AG10803 (cell line): ENCODE measurements around the gene ST6GAL2.

Source experiments
- DNase-seq: peaks from one replicate; pipeline ENCODE4 v3.0.0; 2010; ENCODE audit warnings: low read depth
- H3K4me3 ChIP-seq: 2 replicates; pipeline ENCODE4 v1.5.1; 2011; ENCODE audit warnings: mild to moderate bottlenecking, low read length, control low read depth
- TF ChIP-seq, protein P1 (sequence below): conservative IDR thresholded peaks from 2 replicates; pipeline ENCODE4 v1.5.1; 2011; ENCODE audit warnings: mild to moderate bottlenecking, low read length, control low read depth, inconsistent platforms

Gene ST6GAL2

DNA sequence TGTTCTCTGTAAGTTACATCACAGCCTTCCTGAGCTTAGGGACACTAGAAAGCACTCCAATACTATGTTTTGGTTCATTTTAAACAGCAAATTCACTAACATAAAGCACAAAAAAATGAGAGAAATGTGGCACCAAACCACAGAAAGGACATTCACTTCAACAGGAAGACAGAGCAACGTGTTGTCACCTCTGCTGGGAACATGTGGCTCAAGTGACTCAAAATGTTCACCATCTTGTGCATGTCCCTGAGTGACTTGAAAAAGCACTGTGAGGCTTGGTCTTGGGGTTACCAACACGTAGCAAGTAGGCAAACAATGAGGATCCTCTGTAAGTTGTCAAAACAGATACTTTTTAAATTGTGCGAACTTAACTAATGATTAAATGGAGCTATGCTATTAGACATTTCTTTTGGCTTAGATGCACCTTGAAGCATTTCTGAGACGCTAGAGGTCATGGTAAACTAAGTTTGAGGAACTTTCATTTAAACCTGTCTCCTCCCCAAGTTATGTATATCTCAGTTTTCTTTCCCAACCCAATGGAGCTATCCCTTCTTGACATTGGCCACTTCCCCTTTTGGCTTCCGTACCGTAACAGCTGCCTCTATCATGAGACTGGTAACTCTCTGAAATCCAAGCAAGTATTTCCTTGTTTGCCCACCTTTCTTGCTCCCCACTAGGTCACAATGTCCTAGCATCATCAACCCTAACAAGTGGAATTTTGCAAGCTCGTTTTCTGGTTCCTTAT, 14.0 kb upstream of the ST6GAL2 start:
- TF ChIP-seq, protein P1, sequence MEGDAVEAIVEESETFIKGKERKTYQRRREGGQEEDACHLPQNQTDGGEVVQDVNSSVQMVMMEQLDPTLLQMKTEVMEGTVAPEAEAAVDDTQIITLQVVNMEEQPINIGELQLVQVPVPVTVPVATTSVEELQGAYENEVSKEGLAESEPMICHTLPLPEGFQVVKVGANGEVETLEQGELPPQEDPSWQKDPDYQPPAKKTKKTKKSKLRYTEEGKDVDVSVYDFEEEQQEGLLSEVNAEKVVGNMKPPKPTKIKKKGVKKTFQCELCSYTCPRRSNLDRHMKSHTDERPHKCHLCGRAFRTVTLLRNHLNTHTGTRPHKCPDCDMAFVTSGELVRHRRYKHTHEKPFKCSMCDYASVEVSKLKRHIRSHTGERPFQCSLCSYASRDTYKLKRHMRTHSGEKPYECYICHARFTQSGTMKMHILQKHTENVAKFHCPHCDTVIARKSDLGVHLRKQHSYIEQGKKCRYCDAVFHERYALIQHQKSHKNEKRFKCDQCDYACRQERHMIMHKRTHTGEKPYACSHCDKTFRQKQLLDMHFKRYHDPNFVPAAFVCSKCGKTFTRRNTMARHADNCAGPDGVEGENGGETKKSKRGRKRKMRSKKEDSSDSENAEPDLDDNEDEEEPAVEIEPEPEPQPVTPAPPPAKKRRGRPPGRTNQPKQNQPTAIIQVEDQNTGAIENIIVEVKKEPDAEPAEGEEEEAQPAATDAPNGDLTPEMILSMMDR = no peak
- H3K4me3 ChIP-seq = no peak overlapping the region
- no peak for DNase-seq

DNA sequence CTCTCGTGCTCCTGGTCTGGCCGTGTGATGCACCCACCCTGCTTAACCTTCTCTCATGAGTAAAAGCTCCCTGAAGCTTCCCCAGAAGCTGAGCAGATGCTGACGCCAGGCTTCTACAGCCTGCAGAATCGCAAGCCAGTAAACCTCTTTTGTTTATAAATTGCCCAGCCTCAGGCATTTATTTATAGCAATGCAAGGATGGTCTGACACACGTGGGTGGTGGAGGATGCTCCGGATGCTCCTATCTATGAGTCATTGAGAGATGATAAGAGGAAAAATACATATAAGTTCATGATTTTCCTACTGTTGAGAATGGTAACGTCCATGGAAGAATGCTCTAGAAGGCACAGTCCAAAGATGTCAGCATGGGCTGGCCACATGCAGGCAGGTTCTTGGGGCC, 8.6 kb upstream of the ST6GAL2 start:
- H3K4me3 ChIP-seq = no peak overlapping the region
- TF ChIP-seq, protein P1 = no peak
- DNase-seq = no peak

DNA sequence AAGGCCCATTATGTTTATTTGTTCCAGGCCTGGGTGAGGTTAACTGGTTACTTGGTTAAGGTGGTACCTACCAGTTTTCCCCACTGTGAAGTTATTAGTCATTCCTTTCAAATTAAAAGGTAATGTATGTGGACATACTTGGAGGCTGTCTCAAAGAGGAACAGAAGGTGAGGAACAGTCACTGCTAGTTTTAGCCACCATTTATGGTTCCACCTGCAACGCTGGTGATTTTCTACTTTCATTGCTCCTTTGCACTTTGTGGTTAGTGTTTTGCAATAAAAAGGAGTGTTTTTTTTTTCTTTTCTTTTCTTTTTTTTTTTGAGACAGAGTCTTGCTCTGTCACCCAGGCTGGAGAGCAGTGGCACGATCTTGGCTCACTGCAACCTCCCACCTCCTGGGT, 6.1 kb upstream of the ST6GAL2 start:
- no peak overlapping the region for H3K4me3 ChIP-seq
- DNase-seq = no peak
- TF ChIP-seq, protein P1 = no peak

DNA sequence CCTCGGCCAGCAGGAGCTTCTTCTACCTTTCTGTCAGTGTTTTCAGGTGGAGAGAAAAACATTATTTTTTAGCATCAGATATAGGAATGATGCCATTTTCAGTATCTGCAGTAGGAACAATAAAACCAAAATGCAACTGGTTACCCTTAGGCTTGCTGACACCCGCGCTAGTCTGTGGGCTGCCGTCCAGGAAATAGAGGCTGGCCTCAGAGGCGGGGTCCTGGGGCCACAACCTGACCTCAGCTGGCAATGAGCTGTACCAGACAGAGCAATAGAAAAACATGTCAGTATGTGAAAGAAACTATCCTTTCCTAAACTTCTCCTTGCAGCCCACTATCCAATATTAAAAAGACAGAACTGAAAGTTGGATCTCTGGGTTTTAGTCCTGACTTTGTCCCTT, 4.6 kb upstream of the ST6GAL2 start:
- no peak for DNase-seq
- TF ChIP-seq, protein P1 = no peak
- H3K4me3 ChIP-seq = no peak overlapping the region

DNA sequence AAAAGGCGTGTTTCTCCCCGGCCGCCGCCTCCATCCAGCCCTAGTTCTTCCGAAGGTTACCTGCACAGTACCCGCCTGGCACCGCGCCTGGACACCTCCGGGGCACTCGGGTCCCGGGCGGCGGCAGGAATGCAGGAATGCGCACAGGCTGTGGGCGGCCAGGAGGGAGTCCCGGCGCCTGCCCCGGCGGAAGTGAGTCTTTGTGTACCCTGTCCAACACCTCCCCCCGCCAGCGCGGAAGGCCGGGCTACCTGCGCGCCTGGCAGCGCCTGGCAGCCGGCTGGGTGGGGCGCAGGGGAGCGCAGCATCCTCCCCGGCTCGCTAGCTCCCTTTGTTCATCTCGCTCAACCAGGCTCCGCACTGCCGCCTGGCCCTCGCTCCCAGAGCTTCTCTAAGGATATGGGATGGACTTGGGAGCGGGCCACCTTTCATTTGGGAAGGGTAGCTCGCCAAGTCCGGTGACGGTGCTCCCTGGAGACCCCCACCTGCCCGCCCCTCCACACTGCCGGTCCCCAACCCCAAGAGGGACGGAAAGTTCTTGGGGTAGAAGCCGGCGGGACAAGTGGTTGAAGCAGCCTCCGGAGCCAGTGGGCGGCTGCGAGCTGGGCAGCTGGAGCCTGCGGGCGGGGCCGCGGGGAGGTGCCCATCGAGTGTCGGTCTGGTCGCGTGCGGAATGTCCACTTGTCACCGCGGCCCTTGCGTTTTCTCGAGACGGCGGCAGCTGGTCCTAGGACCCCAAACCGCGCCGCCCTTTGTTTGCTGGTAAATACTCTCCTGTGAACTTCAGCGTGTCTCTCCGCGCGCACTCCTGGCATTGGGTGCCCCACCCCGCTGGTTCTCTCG, 1.2 kb upstream of the ST6GAL2 start:
- H3K4me3 ChIP-seq = peak overlapping the region; percentile 39
- TF ChIP-seq, protein P1 = no peak
- no peak for DNase-seq

GRCh38 chr2:106885329-106885728, 638 bp downstream of the ST6GAL2 start:
- TF ChIP-seq, protein P1 = no peak
- DNase-seq = no peak
- no peak overlapping the region for H3K4me3 ChIP-seq

- TF ChIP-seq, protein P1 = no peak
Measured at GRCh38 chr2:106882673-106883072, 3.3 kb downstream of the ST6GAL2 start.

More at GRCh38 chr2:106882673-106883072, 3.3 kb downstream of the ST6GAL2 start:
- no peak for DNase-seq
- H3K4me3 ChIP-seq = no peak overlapping the region
